Measurements from ENCODE around the gene MMUT. TPM values are rescaled to one million over a fixed set of nuclear protein-coding genes. Genes with fewer than 3 reads are reported as not detected.
"Not testable (repeated sequence)": the region's sequence is repeated elsewhere in the genome, so short reads cannot be mapped to it uniquely, and the experiment has no call there.

MMUT gene
- total and polyA plus RNA-seq, 10 of the 15 experiments (the other 5 are each of a cell fraction or from before 2014, with no cell fraction given), result 6.6 to 21.5 (median 13.5) TPM

GRCh38 chr6:49401063-49401462 lies 62.0 kb downstream of the MMUT start:
- H3K4me3 ChIP-seq, result no peak overlapping the region
- intact Hi-C loops (cut with micrococcal nuclease; ENCODE audit: unreplicated experiment), result no loop called here
- H3K9ac ChIP-seq (ENCODE audit: control insufficient read depth, insufficient read depth, low read length), result no peak overlapping the region
- DNase-seq (ENCODE audit: low read depth, low spot score) (no peak), FAIRE-seq (no peak), ATAC-seq (no peak)
- in situ Hi-C loops (cut with MboI), result no loop called here
- no peak overlapping the region for H3K27ac ChIP-seq (ENCODE audit: control insufficient read depth, insufficient read depth)
- no peaks in the 10 kb centered on the region for H4K20me1 ChIP-seq (ENCODE audit: control insufficient read depth, insufficient read depth)
- CTCF ChIA-PET, result no interaction called here
- H3K27me3 ChIP-seq (replicated peaks in 1 of 2; ENCODE audit: control insufficient read depth in 2 of 2, insufficient read depth in 2 of 2, low read length in 1 of 2), result no peaks in the 10 kb centered on the region
- no peaks in the 10 kb centered on the region for H3K4me1 ChIP-seq (ENCODE audit: control insufficient read depth, insufficient read depth, low read length)
- BruUV-seq (replicated peaks), result no TSS peak
- no peaks in the 10 kb centered on the region for H3K79me2 ChIP-seq (ENCODE audit: control insufficient read depth, insufficient read depth, low read length)
- no peak overlapping the region for H3K4me2 ChIP-seq (ENCODE audit: control insufficient read depth, insufficient read depth)
- SMC1A ChIA-PET (ENCODE audit: uncharacterized antibody, unreplicated experiment), result no interaction called here
- H3K9me3 ChIP-seq (replicated peaks; ENCODE audit: control insufficient read depth, insufficient read depth, low read length), result no peaks in the 10 kb centered on the region
- RAD21 ChIA-PET (ENCODE audit: unreplicated experiment), result no interaction called here
- WGBS (ENCODE audit: insufficient coverage, insufficient replicate concordance, low lambda C conversion rate, missing lambda C conversion rate), result 31% methylated on average over 3 of the region's 3 CpGs
- no peaks in the 10 kb centered on the region for H3K36me3 ChIP-seq (ENCODE audit: control insufficient read depth in 2 of 2, insufficient read depth in 2 of 2, low read length in 1 of 2)
- no peak overlapping the region for H2AFZ ChIP-seq (ENCODE audit: control insufficient read depth, low read depth, low read length)
- POLR2A ChIA-PET, result no interaction called here
- no peak for TF ChIP-seq SUZ12 (IDR thresholded peaks at IDR 0.05; ENCODE audit: unreplicated experiment)
- no peak for TF ChIP-seq SMARCA5 (IDR thresholded peaks at IDR 0.05)
- no peak for TF ChIP-seq KAT2A (conservative IDR thresholded peaks at IDR 0.05; ENCODE audit: control insufficient read depth, low read depth, low read length)

- H2AFZ ChIP-seq (ENCODE audit: control insufficient read depth, low read depth, low read length); BruUV-seq (replicated peaks); H3K27ac ChIP-seq (ENCODE audit: control insufficient read depth, insufficient read depth); H3K4me1 ChIP-seq (ENCODE audit: control insufficient read depth, insufficient read depth, low read length); in situ Hi-C loops (cut with MboI); H3K9me3 ChIP-seq (replicated peaks; ENCODE audit: control insufficient read depth, insufficient read depth, low read length); H3K27me3 ChIP-seq (replicated peaks in 1 of 2; ENCODE audit: control insufficient read depth in 2 of 2, insufficient read depth in 2 of 2, low read length in 1 of 2); H3K9ac ChIP-seq (ENCODE audit: control insufficient read depth, insufficient read depth, low read length); H3K4me3 ChIP-seq; POLR2A ChIA-PET; H4K20me1 ChIP-seq (ENCODE audit: control insufficient read depth, insufficient read depth); ATAC-seq; H3K79me2 ChIP-seq (ENCODE audit: control insufficient read depth, insufficient read depth, low read length); FAIRE-seq; H3K4me2 ChIP-seq (ENCODE audit: control insufficient read depth, insufficient read depth); RAD21 ChIA-PET (ENCODE audit: unreplicated experiment); H3K36me3 ChIP-seq (ENCODE audit: control insufficient read depth in 2 of 2, insufficient read depth in 2 of 2, low read length in 1 of 2); intact Hi-C loops (cut with micrococcal nuclease; ENCODE audit: unreplicated experiment); DNase-seq (ENCODE audit: low read depth, low spot score); CTCF ChIA-PET: not testable (repeated sequence)
- 57% methylated on average over 23 of the region's 28 CpGs for WGBS (ENCODE audit: insufficient coverage, insufficient replicate concordance, low lambda C conversion rate, missing lambda C conversion rate)
- SMC1A ChIA-PET (ENCODE audit: uncharacterized antibody, unreplicated experiment), result interaction anchor here (0.9 kb wide), 1 partner anchor 23 kb away, joined by 3 read pairs; no protein-coding TSS in a partner anchor
Observed at GRCh38 chr6:49386667-49387508, 76.2 kb downstream of the MMUT start.

Measured in GM12878 (cell line).